Measurements from ENCODE around the gene MOB3A.

- TF ChIP-seq, protein P1, sequence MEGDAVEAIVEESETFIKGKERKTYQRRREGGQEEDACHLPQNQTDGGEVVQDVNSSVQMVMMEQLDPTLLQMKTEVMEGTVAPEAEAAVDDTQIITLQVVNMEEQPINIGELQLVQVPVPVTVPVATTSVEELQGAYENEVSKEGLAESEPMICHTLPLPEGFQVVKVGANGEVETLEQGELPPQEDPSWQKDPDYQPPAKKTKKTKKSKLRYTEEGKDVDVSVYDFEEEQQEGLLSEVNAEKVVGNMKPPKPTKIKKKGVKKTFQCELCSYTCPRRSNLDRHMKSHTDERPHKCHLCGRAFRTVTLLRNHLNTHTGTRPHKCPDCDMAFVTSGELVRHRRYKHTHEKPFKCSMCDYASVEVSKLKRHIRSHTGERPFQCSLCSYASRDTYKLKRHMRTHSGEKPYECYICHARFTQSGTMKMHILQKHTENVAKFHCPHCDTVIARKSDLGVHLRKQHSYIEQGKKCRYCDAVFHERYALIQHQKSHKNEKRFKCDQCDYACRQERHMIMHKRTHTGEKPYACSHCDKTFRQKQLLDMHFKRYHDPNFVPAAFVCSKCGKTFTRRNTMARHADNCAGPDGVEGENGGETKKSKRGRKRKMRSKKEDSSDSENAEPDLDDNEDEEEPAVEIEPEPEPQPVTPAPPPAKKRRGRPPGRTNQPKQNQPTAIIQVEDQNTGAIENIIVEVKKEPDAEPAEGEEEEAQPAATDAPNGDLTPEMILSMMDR (conservative IDR thresholded peaks at IDR 0.05; ENCODE audit: low read length), result no peak
- no peak for TF ChIP-seq EZH2phosphoT487 (IDR thresholded peaks at IDR 0.05; ENCODE audit: borderline replicate concordance)
Measured at GRCh38 chr19:2118438-2118837, 22.3 kb upstream of the MOB3A start.

Data from Loucy (cell line).